OCI-LY3 (cell line): ENCODE data around the gene OXA1L.

ENCODE experiments used
- EZH2phosphoT487 ChIP-seq: fragments of 200-600 bp; shearing (Covaris generic); IDR thresholded peaks from 2 replicates; pipeline ENCODE4 v1.6.1; 2018; ENCODE audit warnings: antibody characterized with exemption, mixed run types, low read depth
- TF ChIP-seq, protein P1 (sequence below): fragments of 200-600, 300-600 bp; sonication (generic); IDR thresholded peaks from 2 replicates; pipeline ENCODE4 v1.5.1; 2014; ENCODE audit warnings: antibody characterized with exemption, low read length, low read depth

DNA sequence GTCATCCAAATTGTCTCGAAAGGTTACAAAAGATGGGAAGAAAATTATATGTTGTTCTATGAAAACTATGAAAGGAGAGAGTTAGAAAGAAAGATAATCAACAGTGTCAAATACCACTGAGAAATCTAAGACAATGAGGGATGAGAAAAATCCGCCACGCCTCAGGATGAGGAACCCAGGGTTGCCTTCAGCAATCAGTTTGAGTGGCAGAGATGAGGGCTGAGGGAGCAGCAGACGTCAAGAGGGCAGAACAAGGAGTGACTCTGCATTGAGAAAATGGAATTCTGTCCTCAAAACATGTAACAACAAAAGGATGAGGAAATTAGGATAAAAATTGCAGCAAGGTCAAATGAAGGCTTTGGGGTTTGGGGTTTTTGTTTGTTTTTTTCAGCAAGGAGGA is 18.3 kb upstream of the OXA1L start:
- TF ChIP-seq, protein P1, sequence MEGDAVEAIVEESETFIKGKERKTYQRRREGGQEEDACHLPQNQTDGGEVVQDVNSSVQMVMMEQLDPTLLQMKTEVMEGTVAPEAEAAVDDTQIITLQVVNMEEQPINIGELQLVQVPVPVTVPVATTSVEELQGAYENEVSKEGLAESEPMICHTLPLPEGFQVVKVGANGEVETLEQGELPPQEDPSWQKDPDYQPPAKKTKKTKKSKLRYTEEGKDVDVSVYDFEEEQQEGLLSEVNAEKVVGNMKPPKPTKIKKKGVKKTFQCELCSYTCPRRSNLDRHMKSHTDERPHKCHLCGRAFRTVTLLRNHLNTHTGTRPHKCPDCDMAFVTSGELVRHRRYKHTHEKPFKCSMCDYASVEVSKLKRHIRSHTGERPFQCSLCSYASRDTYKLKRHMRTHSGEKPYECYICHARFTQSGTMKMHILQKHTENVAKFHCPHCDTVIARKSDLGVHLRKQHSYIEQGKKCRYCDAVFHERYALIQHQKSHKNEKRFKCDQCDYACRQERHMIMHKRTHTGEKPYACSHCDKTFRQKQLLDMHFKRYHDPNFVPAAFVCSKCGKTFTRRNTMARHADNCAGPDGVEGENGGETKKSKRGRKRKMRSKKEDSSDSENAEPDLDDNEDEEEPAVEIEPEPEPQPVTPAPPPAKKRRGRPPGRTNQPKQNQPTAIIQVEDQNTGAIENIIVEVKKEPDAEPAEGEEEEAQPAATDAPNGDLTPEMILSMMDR: no peak
- TF ChIP-seq EZH2phosphoT487: no peak
